SKM-1 treated with dmso at 0.1 percent for 144 hours (cell line): ENCODE measurements around the gene RTRAF.

ENCODE experiments used
- DNase-seq: peaks from one replicate; lab custom pipeline; 2025; ENCODE audit not compliant: unreplicated experiment; lab: John Stamatoyannopoulos, UW

The RTRAF gene

GRCh38 chr14:52048641-52049204 is 59.4 kb downstream of the RTRAF start:
- no peak for DNase-seq

- DNase-seq: no peak
These were observed 59.9 kb downstream of the RTRAF start for GRCh38 chr14:52049271-52049670.

GRCh38 chr14:52049721-52050588 is 60.6 kb downstream of the RTRAF start:
- DNase-seq: no peak

GRCh38 chr14:52051251-52051650 is 61.9 kb downstream of the RTRAF start:
- DNase-seq: no peak

GRCh38 chr14:52051871-52052270 is 62.5 kb downstream of the RTRAF start:
- no peak for DNase-seq

- DNase-seq: no peak
These were observed 63.1 kb downstream of the RTRAF start for GRCh38 chr14:52052288-52052943.

GRCh38 chr14:52053044-52053443 is 63.7 kb downstream of the RTRAF start:
- no peak for DNase-seq

GRCh38 chr14:52054678-52055077 is 65.3 kb downstream of the RTRAF start:
- no peak for DNase-seq

- no peak for DNase-seq
These were observed 65.8 kb downstream of the RTRAF start for GRCh38 chr14:52055167-52055566.

GRCh38 chr14:52058341-52058740 is 69.0 kb downstream of the RTRAF start:
- DNase-seq: no peak

- DNase-seq: no peak
These were observed 70.3 kb downstream of the RTRAF start for GRCh38 chr14:52059649-52060048.

GRCh38 chr14:52060080-52060479 is 70.7 kb downstream of the RTRAF start:
- no peak for DNase-seq
